T-helper 17 cell (primary cell): ENCODE data around the gene FBLN1. TPM values are rescaled to one million over a fixed set of nuclear protein-coding genes. Genes with fewer than 3 reads are reported as not detected.
"Not testable (repeated sequence)": the region's sequence is repeated elsewhere in the genome, so short reads cannot be mapped to it uniquely, and the experiment has no call there.

Source experiments
- ATAC-seq: fragments of 150-1000 bp; cut with Tn5 transposase; 2 replicates; pipeline ENCODE4 v1.10.0; 2021; ENCODE audit warnings: mild to moderate bottlenecking, moderate library complexity
- DNase-seq, 3 donors: peaks; one replicate each; pipeline versions ENCODE4 v3.0.0 to v3.0.0-alpha.2; 2020 to 2021
- H3K9me3 ChIP-seq: one replicate; pipeline ENCODE4 v1.7.0; 2013; ENCODE audit warnings: low read length, mild to moderate bottlenecking; ENCODE audit not compliant: control insufficient read depth, poor library complexity, severe bottlenecking
- H3K27ac Mint-ChIP-seq: one replicate; pipeline ENCODE4 v1.8.0; 2022; ENCODE audit warnings: mild to moderate bottlenecking, moderate library complexity, mixed read lengths
- H3K27me3 Mint-ChIP-seq: one replicate; pipeline ENCODE4 v1.8.0; 2022; ENCODE audit warnings: mixed read lengths
- H3K36me3 Mint-ChIP-seq: one replicate; pipeline ENCODE4 v1.8.0; 2022; ENCODE audit warnings: low read depth, mixed read lengths
- H3K4me1 Mint-ChIP-seq: one replicate; pipeline ENCODE4 v1.8.0; 2022; ENCODE audit warnings: mild to moderate bottlenecking, mixed read lengths
- H3K4me3 Mint-ChIP-seq: one replicate; pipeline ENCODE4 v1.8.0; 2022; ENCODE audit warnings: mild to moderate bottlenecking, moderate library complexity, mixed read lengths
- total RNA-seq, 4 donors: library from RNA in 2 of 4; stranded (reverse) in 2 of 4; gene quantifications; one replicate each; pipeline ENCODE4 v1.2.3 and lab custom pipeline; 2022 to 2026

The FBLN1 gene
- total RNA-seq, 2 donors from 2014 or later: 0.34 to 0.90 TPM

GRCh38 chr22:45483319-45483718 lies 19.4 kb upstream of the FBLN1 start:
- H3K4me1 Mint-ChIP-seq: peaks cover 3% of the 10 kb centered on the region
- H3K9me3 ChIP-seq: no peaks in the 10 kb centered on the region
- no peak overlapping the region for H3K4me3 Mint-ChIP-seq
- H3K36me3 Mint-ChIP-seq: peaks cover 2% of the 10 kb centered on the region
- no peak for ATAC-seq
- H3K27me3 Mint-ChIP-seq: peaks cover 45% of the 10 kb centered on the region
- DNase-seq: no peak
- H3K27ac Mint-ChIP-seq: no peak overlapping the region

GRCh38 chr22:45483918-45484499 lies 18.7 kb upstream of the FBLN1 start:
- H3K27me3 Mint-ChIP-seq: peaks cover 48% of the 10 kb centered on the region
- peaks cover 2% of the 10 kb centered on the region for H3K36me3 Mint-ChIP-seq
- H3K27ac Mint-ChIP-seq: no peak overlapping the region
- H3K4me3 Mint-ChIP-seq: no peak overlapping the region
- H3K9me3 ChIP-seq: no peaks in the 10 kb centered on the region
- no peak for DNase-seq
- peaks cover 3% of the 10 kb centered on the region for H3K4me1 Mint-ChIP-seq
- ATAC-seq: no peak

GRCh38 chr22:45484742-45485141 lies 17.9 kb upstream of the FBLN1 start:
- Mint-ChIP-seq H3K27ac (no peak overlapping the region), H3K4me3 (no peak overlapping the region), H3K27me3 (peaks cover 48% of the 10 kb centered on the region), H3K36me3 (peaks cover 2% of the 10 kb centered on the region), H3K4me1 (peaks cover 3% of the 10 kb centered on the region)
- DNase-seq (no peak), ATAC-seq (no peak)
- H3K9me3 ChIP-seq: no peaks in the 10 kb centered on the region

- ATAC-seq: no peak
- Mint-ChIP-seq H3K4me1 (peaks cover 3% of the 10 kb centered on the region), H3K4me3 (no peak overlapping the region)
Measured at GRCh38 chr22:45485261-45485660, 17.4 kb upstream of the FBLN1 start.

GRCh38 chr22:45488764-45489370 lies 13.8 kb upstream of the FBLN1 start:
- no peak for ATAC-seq
- DNase-seq: no peak
- no peaks in the 10 kb centered on the region for H3K9me3 ChIP-seq
- Mint-ChIP-seq H3K27ac (no peak overlapping the region), H3K36me3 (peaks cover 4% of the 10 kb centered on the region), H3K4me3 (no peak overlapping the region), H3K4me1 (no peaks in the 10 kb centered on the region), H3K27me3 (peaks cover 60% of the 10 kb centered on the region)

More at GRCh38 chr22:45485261-45485660, 17.4 kb upstream of the FBLN1 start:
- H3K9me3 ChIP-seq: no peaks in the 10 kb centered on the region
- DNase-seq: no peak
- Mint-ChIP-seq H3K27ac (no peak overlapping the region), H3K27me3 (peaks cover 48% of the 10 kb centered on the region), H3K36me3 (peaks cover 2% of the 10 kb centered on the region)

GRCh38 chr22:45490836-45491235 lies 11.8 kb upstream of the FBLN1 start:
- Mint-ChIP-seq H3K4me3 (no peak overlapping the region), H3K27ac (no peak overlapping the region), H3K4me1 (no peaks in the 10 kb centered on the region)

GRCh38 chr22:45491841-45492240 lies 10.8 kb upstream of the FBLN1 start:
- no peaks in the 10 kb centered on the region for H3K9me3 ChIP-seq
- H3K4me1 Mint-ChIP-seq: no peaks in the 10 kb centered on the region
- DNase-seq: no peak
- peaks cover 68% of the 10 kb centered on the region for H3K27me3 Mint-ChIP-seq
- peaks cover 4% of the 10 kb centered on the region for H3K36me3 Mint-ChIP-seq
- no peak overlapping the region for H3K4me3 Mint-ChIP-seq
- no peak overlapping the region for H3K27ac Mint-ChIP-seq
- no peak for ATAC-seq

More at GRCh38 chr22:45490836-45491235, 11.8 kb upstream of the FBLN1 start:
- H3K27me3 Mint-ChIP-seq: peaks cover 64% of the 10 kb centered on the region
- ATAC-seq (no peak), DNase-seq (no peak)
- H3K9me3 ChIP-seq: no peaks in the 10 kb centered on the region
- H3K36me3 Mint-ChIP-seq: peaks cover 4% of the 10 kb centered on the region

- ATAC-seq: no peak
- no peaks in the 10 kb centered on the region for H3K9me3 ChIP-seq
- Mint-ChIP-seq H3K4me1 (peaks cover 2% of the 10 kb centered on the region), H3K27ac (no peak overlapping the region), H3K27me3 (peaks cover 63% of the 10 kb centered on the region), H3K36me3 (peaks cover 2% of the 10 kb centered on the region), H3K4me3 (no peak overlapping the region)
- DNase-seq: no peak
Measured at GRCh38 chr22:45493286-45493771, 9.4 kb upstream of the FBLN1 start.

GRCh38 chr22:45494306-45494705 lies 8.4 kb upstream of the FBLN1 start:
- not testable (repeated sequence) for DNase-seq, H3K36me3 Mint-ChIP-seq, H3K9me3 ChIP-seq, H3K4me3 Mint-ChIP-seq, ATAC-seq, H3K4me1 Mint-ChIP-seq, H3K27ac Mint-ChIP-seq
- H3K27me3 Mint-ChIP-seq: peaks cover 60% of the 10 kb centered on the region

GRCh38 chr22:45495616-45496015 lies 7.1 kb upstream of the FBLN1 start:
- H3K4me1 Mint-ChIP-seq, H3K27ac Mint-ChIP-seq, DNase-seq, H3K36me3 Mint-ChIP-seq, ATAC-seq, H3K4me3 Mint-ChIP-seq, H3K9me3 ChIP-seq: not testable (repeated sequence)
- peaks cover 70% of the 10 kb centered on the region for H3K27me3 Mint-ChIP-seq

GRCh38 chr22:45496451-45496941 lies 6.2 kb upstream of the FBLN1 start:
- Mint-ChIP-seq H3K27me3 (peaks cover 72% of the 10 kb centered on the region), H3K4me1 (peaks cover 2% of the 10 kb centered on the region), H3K27ac (no peak overlapping the region), H3K4me3 (no peak overlapping the region), H3K36me3 (peaks cover 2% of the 10 kb centered on the region)
- no peaks in the 10 kb centered on the region for H3K9me3 ChIP-seq
- no peak for DNase-seq
- no peak for ATAC-seq

- DNase-seq (no peak), ATAC-seq (no peak)
- H3K9me3 ChIP-seq: no peaks in the 10 kb centered on the region
- Mint-ChIP-seq H3K36me3 (peaks cover 2% of the 10 kb centered on the region), H3K27me3 (peaks cover 67% of the 10 kb centered on the region), H3K4me1 (peaks cover 2% of the 10 kb centered on the region), H3K27ac (no peak overlapping the region), H3K4me3 (no peak overlapping the region)
Measured at GRCh38 chr22:45497351-45498145, 5.1 kb upstream of the FBLN1 start.

- Mint-ChIP-seq H3K27ac (no peak overlapping the region), H3K36me3 (no peaks in the 10 kb centered on the region), H3K4me1 (peaks cover 2% of the 10 kb centered on the region), H3K4me3 (no peak overlapping the region), H3K27me3 (peaks cover 58% of the 10 kb centered on the region)
- no peaks in the 10 kb centered on the region for H3K9me3 ChIP-seq
- DNase-seq (no peak), ATAC-seq (no peak)
Measured at GRCh38 chr22:45499746-45500145, 2.9 kb upstream of the FBLN1 start.
